ENCODE data around the gene PIEZO2. TPM values are rescaled to one million over a fixed set of nuclear protein-coding genes. Genes with fewer than 3 reads are reported as not detected.

PIEZO2 gene
- total RNA-seq, 1 experiment from 2014 or later = 8.9 TPM

DNA sequence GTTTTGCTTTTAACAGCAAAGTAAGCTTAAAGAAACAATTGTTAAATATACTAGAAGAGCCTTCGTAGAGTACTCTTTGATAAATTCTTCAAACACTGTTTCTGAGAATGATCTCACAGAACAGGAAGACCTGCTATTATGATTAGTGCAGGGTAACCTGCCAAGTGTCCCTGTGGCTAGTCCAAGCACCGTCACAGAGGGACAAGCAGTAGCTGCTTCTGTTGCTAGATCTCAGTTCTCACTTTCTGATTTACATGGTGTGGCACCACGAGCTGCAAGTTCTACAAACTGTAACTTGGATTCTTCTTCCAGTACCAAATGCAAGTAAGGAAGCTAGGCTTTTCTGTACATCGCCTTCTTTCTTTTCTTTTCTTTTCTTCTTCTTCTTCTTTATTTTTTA is 121.5 kb downstream of the PIEZO2 start:
- DNase-seq (ENCODE audit: low spot score) = no peak

DNA sequence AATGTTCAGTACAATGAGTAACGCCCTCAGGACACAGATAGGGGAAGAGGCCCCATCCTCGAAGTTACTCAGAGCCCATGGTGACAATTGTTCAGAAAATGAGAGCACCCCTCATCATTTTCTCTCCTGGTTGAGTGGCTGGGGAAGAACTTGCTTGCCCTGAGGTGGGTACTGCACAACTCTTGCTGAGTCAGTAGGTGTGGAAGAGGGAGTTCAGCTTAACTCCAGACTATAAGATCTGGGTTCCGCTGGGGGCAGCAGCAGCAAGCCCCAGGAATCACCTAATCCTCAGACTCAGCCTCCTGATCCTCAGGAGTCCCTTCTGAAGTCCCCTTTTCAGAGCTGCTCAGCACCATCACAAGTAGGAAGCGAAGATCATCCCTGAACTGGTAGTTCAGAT is 123.7 kb downstream of the PIEZO2 start:
- no peak for DNase-seq (ENCODE audit: low spot score)

GRCh38 chr18:11024928-11025669 is 124.3 kb downstream of the PIEZO2 start:
- no peak for DNase-seq (ENCODE audit: low spot score)

DNA sequence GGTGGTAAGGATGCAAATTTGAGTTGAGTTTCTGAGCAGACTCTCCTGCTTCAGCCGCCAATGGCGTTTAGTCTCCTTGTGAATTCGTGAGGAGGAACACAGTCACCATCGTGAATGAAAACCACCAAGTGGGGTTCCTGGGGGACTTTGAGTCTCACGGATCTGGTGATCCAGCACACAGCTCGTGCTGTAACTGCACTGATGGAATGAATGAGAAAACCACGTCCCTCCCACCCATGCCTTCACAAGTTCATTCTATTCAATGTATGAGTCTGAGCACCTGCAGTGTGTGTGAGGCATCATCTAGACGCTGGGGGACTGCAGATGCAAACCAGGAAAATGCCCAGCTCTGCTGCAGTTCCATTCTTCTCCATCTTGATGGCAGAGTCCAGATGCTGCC is 127.9 kb downstream of the PIEZO2 start:
- no peak for DNase-seq (ENCODE audit: low spot score)

- no peak for DNase-seq (ENCODE audit: low spot score)
These were observed 128.4 kb downstream of the PIEZO2 start for GRCh38 chr18:11020877-11021414.

DNA sequence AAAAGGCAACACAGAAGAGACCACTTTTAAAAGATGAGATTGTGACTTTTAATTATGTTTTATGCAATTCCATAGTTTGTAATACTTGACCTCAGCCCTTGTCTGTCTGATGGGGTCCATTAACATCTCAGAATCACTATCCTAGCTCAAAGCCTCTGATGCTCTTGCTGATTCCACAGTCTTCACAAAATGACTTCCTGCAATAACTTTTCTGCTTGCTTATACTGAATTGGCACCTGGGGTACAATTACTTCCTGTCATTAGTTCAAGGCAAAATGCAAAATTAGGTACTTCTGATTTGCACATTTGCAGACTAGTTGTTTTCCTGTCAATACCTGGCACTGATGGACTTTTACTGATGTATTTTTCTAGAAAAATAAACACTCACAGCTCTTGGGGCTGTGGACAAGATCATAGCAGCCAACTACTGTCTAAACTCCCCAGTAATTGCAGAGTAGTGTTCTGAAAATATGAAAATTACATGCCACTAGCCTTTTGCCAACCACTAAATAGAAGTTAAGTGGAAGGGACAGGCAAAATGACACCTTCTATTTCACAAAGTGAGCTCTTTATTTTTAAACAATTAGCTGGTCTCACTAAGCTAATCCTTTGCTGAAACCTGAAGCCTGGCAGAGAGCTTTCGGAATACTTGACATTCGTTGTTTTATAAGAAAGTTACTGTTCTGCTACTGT is 129.1 kb downstream of the PIEZO2 start:
- DNase-seq (ENCODE audit: low spot score) = no peak

DNA sequence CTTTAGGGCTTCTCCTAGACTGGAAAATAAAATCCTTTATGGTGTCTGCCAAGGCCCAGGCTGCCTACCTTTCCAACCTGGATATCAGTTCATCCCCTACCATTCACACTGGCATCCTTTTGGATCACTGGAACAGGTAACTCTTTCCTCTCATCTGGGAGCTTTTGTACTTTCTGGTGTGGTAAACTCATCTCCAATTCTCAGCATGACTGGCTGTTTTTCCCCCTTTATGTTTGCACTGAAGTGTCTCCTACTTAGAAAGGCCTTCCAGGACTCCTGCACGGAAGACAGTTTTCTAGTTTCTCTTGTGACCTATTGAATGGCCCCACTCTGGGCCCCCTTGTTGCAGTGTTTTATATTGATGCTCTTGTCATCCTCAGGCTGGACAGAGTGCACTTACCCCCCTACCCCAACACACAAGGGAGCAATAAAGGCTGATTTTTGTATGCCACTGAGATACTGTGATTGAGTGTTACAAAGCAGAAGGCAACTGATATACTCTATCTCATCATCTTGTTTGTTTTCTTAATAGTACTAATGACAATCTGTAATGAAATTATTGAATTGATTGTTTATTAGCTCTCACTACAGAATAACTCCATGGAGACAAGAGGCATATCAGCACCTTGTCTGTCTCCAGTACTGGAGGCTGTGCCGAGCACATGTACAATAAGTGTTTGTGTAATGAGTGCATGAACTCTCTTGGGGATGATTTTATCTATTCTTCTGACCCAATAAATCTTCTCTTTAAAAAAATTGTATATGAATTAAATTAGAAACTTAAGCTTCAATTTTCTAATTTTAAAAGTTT is 129.9 kb downstream of the PIEZO2 start:
- no peak for DNase-seq (ENCODE audit: low spot score)

DNA sequence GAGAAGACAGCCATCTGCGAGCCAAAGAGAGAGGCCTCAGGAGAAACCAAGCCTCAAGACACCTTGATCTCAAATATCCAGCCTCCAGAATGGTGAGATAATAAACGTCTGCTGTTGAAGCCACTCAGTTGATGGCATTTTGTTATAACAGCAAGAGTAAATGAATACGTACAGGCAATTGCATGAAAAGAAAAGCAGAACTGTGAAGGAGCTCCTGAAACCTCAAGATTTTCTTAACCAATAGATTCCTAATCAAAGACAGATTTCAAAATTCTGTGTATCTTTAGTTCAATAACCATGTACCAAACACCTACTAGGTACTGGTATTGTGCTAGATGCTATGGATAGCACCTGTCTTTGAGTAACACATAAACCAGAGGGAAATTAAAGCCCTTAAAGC is 139.5 kb downstream of the PIEZO2 start:
- no peak for DNase-seq (ENCODE audit: low spot score)

- DNase-seq (ENCODE audit: low spot score) = no peak
These were observed 140.2 kb downstream of the PIEZO2 start for GRCh38 chr18:11009147-11009546.

DNA sequence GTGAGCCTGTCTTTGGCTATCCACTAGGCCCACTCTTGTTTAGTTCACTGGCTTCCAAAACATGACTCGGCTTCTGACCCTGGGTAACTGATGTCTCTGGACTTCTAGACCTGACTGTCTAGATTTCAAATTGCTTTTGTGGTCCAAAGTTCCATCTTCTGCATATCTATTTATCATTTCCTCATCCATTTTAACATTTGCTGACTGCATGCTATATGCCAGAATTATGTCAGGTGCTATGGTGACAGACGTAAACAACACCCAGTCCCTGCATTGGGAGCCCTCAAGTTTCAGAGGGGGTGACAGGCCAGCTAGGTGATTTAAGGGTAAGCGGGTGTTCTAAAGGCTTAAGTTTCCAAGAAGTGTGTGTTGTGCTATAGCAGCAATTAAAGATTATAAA is 140.9 kb downstream of the PIEZO2 start:
- DNase-seq (ENCODE audit: low spot score) = no peak

DNA sequence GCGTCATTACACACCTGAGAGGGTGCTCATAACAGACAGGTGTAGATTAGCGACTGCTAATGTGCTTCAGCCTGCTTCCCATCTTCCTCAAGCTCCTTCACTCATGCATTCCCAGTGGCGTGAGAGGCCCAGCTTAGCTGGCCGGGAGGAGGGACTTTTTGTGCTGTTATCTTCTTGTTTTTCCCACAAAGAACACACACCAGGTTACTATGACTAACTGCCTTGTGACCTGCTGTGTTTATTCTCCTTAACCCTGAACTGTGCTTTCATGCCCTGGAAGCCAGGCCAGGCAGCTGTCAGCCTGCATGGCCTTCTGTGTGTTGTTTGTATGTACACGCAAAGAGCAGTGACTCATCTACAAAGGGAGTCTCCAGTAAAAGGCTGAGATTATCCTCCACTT is 143.8 kb downstream of the PIEZO2 start:
- DNase-seq (ENCODE audit: low spot score) = peak; percentile 96

GRCh38 chr18:11004951-11005350 is 144.4 kb downstream of the PIEZO2 start:
- no peak for DNase-seq (ENCODE audit: low spot score)

- DNase-seq (ENCODE audit: low spot score) = no peak
These were observed 145.1 kb downstream of the PIEZO2 start for GRCh38 chr18:11004294-11004693.

GRCh38 chr18:11002796-11003195 is 146.6 kb downstream of the PIEZO2 start:
- DNase-seq (ENCODE audit: low spot score) = no peak

DNA sequence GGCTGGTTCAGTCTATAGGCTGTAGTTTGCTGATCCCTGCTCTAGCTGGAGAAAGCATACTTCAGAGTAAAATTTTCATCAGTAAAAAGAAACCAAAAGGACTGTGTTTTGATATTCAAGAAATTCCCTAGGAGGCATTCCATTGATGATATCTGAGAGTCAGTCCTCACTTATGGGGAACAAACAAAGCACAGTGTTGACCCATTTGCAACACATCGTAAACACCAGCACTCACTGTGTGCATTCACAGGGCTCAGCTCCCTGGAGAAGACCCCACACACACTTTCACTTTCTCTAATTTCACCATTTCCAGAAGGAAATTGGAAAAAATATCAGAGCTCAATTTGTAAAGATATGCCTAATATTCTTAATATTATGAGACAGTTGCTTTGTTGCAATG is 147.1 kb downstream of the PIEZO2 start:
- no peak for DNase-seq (ENCODE audit: low spot score)

- DNase-seq (ENCODE audit: low spot score) = no peak
These were observed 149.3 kb downstream of the PIEZO2 start for GRCh38 chr18:11000071-11000470.

DNA sequence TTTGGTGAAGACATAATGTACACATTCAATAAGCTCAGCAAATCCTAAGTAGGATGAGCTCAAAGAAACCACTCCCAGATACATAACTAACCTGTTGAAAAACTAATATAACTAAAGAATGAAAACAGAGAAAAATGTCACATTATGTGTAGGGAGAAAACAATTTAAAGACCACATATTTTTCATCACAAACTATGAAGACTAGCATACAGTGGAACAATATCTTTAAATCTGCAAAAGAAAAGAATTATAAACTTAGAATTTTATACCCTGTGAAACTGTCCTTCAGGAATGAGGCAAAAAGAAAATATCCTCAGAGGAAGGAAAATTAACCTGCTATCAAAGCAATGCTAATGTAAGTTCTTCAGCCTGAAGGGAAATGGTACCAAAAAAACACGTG is 151.5 kb downstream of the PIEZO2 start:
- no peak for DNase-seq (ENCODE audit: low spot score)

DNA sequence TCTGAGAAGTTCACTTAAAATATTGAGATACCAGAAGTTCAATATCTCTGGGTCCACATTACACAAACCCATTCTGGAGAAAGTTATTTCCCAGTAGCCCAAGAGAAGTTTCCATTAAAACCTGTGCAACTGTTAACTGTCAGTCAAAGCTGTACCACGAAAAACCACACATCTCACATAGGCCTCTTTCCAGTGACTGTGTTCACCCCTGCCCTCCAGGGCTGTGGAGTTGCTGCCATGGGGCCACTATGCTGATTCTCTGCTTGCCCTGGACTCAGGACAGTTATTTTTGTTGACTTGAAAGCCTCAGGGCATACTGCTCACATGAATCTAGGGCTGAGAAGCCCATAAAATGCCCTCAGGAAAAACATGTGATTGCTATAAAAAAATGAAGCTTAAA is 153.8 kb downstream of the PIEZO2 start:
- DNase-seq (ENCODE audit: low spot score) = no peak

DNA sequence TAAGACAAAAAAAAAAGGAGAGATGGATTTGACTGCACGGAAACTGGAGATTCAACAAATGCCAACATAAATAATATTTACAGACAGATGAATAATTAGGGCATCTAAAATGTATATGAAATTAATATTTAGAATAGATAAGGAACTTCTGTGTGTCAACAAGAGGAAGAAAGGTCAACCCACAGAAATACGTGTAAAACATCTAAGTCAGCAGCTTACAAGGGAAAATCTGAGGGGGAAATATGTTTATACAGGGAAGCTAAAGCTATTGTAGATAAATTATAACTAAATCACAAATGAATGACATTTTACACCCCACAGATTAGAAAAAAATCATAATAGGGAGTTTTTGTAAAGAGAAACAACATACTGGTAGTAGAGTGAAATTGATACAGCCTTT is 159.9 kb downstream of the PIEZO2 start:
- DNase-seq (ENCODE audit: low spot score) = no peak

DNA sequence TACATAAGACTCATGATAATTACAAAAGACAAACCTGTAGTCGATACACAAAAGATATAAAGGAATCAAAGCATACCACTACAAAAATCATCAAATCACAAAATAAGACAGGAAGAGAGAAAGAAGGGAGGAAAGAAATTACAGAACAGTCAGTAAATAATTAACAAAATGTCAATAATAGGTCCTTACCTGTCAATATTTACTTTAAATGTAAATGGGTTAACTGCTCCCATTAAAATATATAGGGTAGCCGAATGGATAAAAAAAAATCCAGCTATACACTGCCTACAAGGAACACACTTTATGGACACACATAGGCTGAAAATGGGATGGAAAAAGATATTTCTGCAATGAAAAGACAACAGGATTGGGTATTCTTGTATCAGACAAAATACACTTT is 163.7 kb downstream of the PIEZO2 start:
- no peak for DNase-seq (ENCODE audit: low spot score)

GRCh38 chr18:10979411-10979810 is 170.0 kb downstream of the PIEZO2 start:
- DNase-seq (ENCODE audit: low spot score) = no peak

- DNase-seq (ENCODE audit: low spot score) = no peak
These were observed 172.3 kb downstream of the PIEZO2 start for GRCh38 chr18:10977042-10977441.
